OCI-LY3 (cell line): ENCODE measurements around the gene HAPLN3.

Experiments
- EZH2phosphoT487 ChIP-seq: fragments of 200-600 bp; shearing (Covaris generic); IDR thresholded peaks from 2 replicates; pipeline ENCODE4 v1.6.1; 2018; ENCODE audit warnings: antibody characterized with exemption, mixed run types, low read depth
- TF ChIP-seq, protein P1 (sequence below): fragments of 200-600, 300-600 bp; sonication (generic); IDR thresholded peaks from 2 replicates; pipeline ENCODE4 v1.5.1; 2014; ENCODE audit warnings: antibody characterized with exemption, low read length, low read depth

DNA sequence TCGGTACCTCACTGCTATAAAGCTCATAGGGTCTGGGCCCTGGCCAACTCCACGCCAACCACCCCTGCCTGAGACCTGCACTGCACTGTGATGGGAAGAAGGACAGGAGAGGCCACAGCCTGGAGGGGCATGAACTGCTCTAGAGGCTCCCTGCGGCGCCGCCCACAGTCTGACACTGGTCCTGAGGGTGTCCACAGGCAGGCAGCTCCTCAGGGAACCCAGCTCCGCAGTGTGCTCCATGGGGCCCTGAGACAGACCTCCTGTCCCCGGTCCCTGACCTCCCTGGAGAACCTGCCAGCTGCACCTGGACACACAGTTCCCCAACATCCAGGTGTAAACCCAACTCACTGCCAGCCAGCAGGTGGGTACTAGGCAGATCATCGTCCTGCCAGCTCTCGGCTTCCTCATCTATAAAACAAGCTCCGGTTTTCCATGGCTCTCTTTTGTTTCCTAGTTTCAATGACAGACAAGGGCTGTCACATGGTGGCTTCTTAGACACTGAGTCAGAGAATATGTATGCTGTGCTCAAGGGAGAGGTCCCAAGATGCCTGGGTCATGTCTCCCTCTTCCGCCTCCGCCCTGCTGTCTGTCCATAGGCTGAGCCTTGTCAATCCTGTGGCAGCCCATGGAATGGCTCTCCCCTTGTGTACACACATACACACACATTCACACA, 5.1 kb upstream of the HAPLN3 start:
- TF ChIP-seq EZH2phosphoT487, result no peak
- TF ChIP-seq, protein P1, sequence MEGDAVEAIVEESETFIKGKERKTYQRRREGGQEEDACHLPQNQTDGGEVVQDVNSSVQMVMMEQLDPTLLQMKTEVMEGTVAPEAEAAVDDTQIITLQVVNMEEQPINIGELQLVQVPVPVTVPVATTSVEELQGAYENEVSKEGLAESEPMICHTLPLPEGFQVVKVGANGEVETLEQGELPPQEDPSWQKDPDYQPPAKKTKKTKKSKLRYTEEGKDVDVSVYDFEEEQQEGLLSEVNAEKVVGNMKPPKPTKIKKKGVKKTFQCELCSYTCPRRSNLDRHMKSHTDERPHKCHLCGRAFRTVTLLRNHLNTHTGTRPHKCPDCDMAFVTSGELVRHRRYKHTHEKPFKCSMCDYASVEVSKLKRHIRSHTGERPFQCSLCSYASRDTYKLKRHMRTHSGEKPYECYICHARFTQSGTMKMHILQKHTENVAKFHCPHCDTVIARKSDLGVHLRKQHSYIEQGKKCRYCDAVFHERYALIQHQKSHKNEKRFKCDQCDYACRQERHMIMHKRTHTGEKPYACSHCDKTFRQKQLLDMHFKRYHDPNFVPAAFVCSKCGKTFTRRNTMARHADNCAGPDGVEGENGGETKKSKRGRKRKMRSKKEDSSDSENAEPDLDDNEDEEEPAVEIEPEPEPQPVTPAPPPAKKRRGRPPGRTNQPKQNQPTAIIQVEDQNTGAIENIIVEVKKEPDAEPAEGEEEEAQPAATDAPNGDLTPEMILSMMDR, result no peak
